Testis (tissue), 2 donors: ENCODE data around the gene OR2B3.

Experiments
- CTCF ChIP-seq, 3 experiments: fragments of 450-650 bp in 2 of 3; fragments of 200-600 bp in 1 of 3; sonication (generic) in 1 of 3; IDR thresholded peaks; one replicate each; pipeline ENCODE4 v1.5.1; 2016 to 2019; ENCODE audit warnings: antibody characterized with exemption in 3 of 3, mild to moderate bottlenecking in 2 of 3, moderate library complexity in 1 of 3
- POLR2A ChIP-seq: fragments of 450-650 bp; IDR thresholded peaks from one replicate; pipeline ENCODE4 v1.6.1; 2017; ENCODE audit warnings: antibody characterized with exemption, mild to moderate bottlenecking, moderate library complexity

GRCh38 chr6:29045075-29045474, 42.0 kb downstream of the OR2B3 start, which contains the start of gene OR2W1:
- no peak for TF ChIP-seq POLR2A
- TF ChIP-seq CTCF (IDR thresholded peaks at IDR 0.05), result no peak
